MG63 (cell line): ENCODE measurements around the gene NPNT. TPM values are rescaled to one million over a fixed set of nuclear protein-coding genes. Genes with fewer than 3 reads are reported as not detected.
A peak's percentile ranks its signal among the peaks of the same experiment; 100 is the strongest.

Experiments
- DNase-seq: peaks from one replicate; pipeline ENCODE4 v3.0.0-alpha.2; 2020
- H3K27me3 ChIP-seq: fragments of 250-450 bp; sonication (Bioruptor Pico); 2 replicates; pipeline ENCODE4 v1.5.1; 2020; ENCODE audit warnings: mild to moderate bottlenecking, moderate library complexity
- H3K36me3 ChIP-seq: fragments of 250-450 bp; sonication (Bioruptor Pico); 2 replicates; pipeline ENCODE4 v1.5.1; 2020; ENCODE audit warnings: mild to moderate bottlenecking, moderate library complexity
- H3K4me3 ChIP-seq: fragments of 250-450 bp; sonication (Bioruptor Pico); 2 replicates; pipeline ENCODE4 v1.5.1; 2020; ENCODE audit warnings: mild to moderate bottlenecking, moderate library complexity
- H3K9me3 ChIP-seq: fragments of 250-450 bp; sonication (Bioruptor Pico); 2 replicates; pipeline ENCODE4 v1.5.1; 2020; ENCODE audit warnings: mild to moderate bottlenecking, moderate library complexity
- total RNA-seq: library from RNA; depleted of rRNA; stranded (reverse); fragments of >200 nt; shearing (Covaris generic); gene quantifications from 2 replicates; pipeline ENCODE4 v1.2.3, GENCODE V29; 2014; ENCODE audit warnings: low replicate concordance; rRNA removed

Gene NPNT
- total RNA-seq, 1 experiment from 2014 or later, result 0.13 TPM

- H3K9me3 ChIP-seq, result no peaks in the 10 kb centered on the region
- no peaks in the 10 kb centered on the region for H3K36me3 ChIP-seq
- no peak overlapping the region for H3K4me3 ChIP-seq
- no peaks in the 10 kb centered on the region for H3K27me3 ChIP-seq
- peak; percentile 93 for DNase-seq
Measured at GRCh38 chr4:105990933-105991332, 95.7 kb downstream of the NPNT start.

GRCh38 chr4:105991726-105992125 is 96.5 kb downstream of the NPNT start:
- no peak for DNase-seq
- no peaks in the 10 kb centered on the region for H3K27me3 ChIP-seq
- H3K9me3 ChIP-seq, result no peaks in the 10 kb centered on the region
- H3K4me3 ChIP-seq, result no peak overlapping the region
- no peaks in the 10 kb centered on the region for H3K36me3 ChIP-seq

- Histone ChIP-seq H3K9me3 (no peaks in the 10 kb centered on the region), H3K4me3 (no peak overlapping the region), H3K27me3 (no peaks in the 10 kb centered on the region), H3K36me3 (no peaks in the 10 kb centered on the region)
- no peak for DNase-seq
Measured at GRCh38 chr4:105992641-105993305, 97.5 kb downstream of the NPNT start.

DNA sequence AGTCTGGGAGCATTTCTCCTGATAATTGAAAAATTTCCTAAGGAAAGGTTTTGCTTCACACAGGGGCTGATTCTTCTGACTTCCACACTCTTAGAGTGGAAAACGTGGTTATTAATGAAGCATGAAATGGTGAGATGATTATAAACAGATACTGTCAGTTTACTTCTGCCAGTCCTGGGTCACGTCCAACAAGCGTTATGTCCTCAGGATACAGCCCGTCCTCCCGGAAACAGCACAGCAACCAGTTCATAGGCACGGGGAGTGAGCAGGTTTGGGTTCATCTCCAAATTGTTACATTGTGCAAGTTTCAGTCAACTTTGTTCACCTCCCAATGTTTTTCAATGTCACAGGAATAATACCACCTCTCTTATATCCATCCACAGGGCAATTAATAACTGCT is 98.8 kb downstream of the NPNT start:
- no peaks in the 10 kb centered on the region for H3K27me3 ChIP-seq
- no peak for DNase-seq
- H3K9me3 ChIP-seq, result no peaks in the 10 kb centered on the region

GRCh38 chr4:105994841-105995501 is 99.7 kb downstream of the NPNT start:
- DNase-seq, result no peak
- Histone ChIP-seq H3K4me3 (no peak overlapping the region), H3K36me3 (no peaks in the 10 kb centered on the region), H3K27me3 (no peaks in the 10 kb centered on the region), H3K9me3 (no peaks in the 10 kb centered on the region)

More for the DNA sequence above, 98.8 kb downstream of the NPNT start:
- Histone ChIP-seq H3K4me3 (no peak overlapping the region), H3K36me3 (no peaks in the 10 kb centered on the region)

GRCh38 chr4:105996845-105997244 is 101.6 kb downstream of the NPNT start:
- H3K4me3 ChIP-seq, result no peak overlapping the region
- no peak for DNase-seq
- no peaks in the 10 kb centered on the region for H3K9me3 ChIP-seq
- no peaks in the 10 kb centered on the region for H3K36me3 ChIP-seq
- H3K27me3 ChIP-seq, result no peaks in the 10 kb centered on the region

DNA sequence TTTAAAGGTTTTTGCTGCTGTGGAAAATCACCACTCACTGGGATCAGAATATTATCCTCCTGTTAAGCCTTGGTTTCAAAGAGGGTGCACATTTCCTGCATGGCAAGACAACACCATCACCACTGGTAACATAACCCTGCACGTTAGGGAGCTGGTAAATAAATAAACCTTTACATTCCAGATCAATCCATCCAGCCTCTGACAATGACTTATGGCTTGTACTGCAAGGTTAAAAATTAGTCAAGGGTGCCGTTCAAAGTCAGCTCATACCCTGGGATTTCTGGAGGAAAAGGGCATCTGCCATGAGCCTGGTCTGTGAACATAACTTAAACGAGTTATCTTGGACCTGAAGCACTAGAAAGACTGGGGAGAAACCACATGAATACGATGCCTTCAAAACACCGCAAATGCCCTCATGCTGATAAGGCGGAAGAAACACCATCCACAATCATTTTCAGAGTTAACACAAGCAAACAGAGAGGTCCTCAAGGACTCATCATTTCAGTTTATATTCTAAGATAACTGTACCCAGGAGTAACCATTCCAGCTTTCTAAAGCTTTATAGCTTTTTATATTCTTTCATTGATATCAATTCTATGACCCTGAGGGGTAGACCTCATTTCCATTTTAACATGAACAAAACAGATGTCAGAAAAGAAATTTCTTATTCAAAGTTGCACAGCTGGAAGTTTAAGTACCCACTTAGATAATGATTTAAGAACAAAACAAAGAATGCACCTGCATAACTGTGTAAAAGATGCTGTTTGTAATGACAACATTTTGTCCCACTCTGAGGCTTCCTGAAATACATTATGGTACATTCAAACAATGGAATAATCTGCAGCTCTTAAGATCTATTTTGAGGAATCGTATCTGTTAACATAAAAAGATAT is 103.1 kb downstream of the NPNT start:
- H3K4me3 ChIP-seq, result no peak overlapping the region
- no peak for DNase-seq
- no peaks in the 10 kb centered on the region for H3K27me3 ChIP-seq

GRCh38 chr4:106002994-106003393 is 107.7 kb downstream of the NPNT start:
- H3K9me3 ChIP-seq, result no peaks in the 10 kb centered on the region
- no peaks in the 10 kb centered on the region for H3K36me3 ChIP-seq
- H3K4me3 ChIP-seq, result no peak overlapping the region
- no peak for DNase-seq
- H3K27me3 ChIP-seq, result no peaks in the 10 kb centered on the region

More for the DNA sequence above, 103.1 kb downstream of the NPNT start:
- Histone ChIP-seq H3K9me3 (no peaks in the 10 kb centered on the region), H3K36me3 (no peaks in the 10 kb centered on the region)

DNA sequence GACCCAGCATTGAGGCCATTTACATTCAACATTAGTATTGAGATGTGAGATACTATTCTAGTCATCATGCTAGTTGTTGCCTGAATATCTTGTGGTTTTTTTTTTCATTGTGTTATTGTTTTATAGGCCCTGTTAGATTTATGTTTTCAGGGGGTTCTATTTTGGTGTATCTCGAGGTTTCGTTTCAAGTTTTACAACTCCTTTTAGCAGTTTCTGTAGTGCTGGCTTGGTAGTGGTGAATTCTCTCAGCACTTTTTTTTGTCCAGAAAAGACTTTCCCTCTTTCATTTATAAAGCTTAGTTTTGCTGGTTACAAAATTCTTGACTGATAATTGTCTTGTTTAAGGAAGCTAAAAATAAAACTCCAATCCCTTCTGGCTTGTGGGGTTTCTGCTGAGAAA is 115.5 kb downstream of the NPNT start:
- DNase-seq, result no peak
- Histone ChIP-seq H3K9me3 (no peaks in the 10 kb centered on the region), H3K36me3 (no peaks in the 10 kb centered on the region), H3K4me3 (no peak overlapping the region), H3K27me3 (no peaks in the 10 kb centered on the region)

DNA sequence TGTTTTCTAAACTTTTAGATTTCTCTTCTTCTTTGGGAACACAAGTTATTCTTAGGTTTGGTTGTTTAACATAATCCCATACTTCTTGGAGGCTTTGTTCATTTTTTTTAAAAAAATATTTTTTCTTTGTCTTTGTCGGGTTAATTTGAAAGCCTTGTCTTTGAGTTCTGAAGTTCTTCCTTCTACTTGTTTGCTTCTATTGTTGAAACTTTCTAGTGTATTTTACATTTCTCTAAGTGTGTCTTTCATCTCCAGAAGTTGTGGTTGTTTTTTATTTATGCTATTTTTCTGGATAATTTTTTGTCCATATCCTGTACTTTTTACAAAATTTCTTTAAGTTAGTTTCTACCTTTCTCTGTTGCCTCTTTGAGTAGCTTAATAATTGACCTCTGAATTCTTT is 116.1 kb downstream of the NPNT start:
- Histone ChIP-seq H3K9me3 (no peaks in the 10 kb centered on the region), H3K4me3 (no peak overlapping the region), H3K27me3 (no peaks in the 10 kb centered on the region), H3K36me3 (no peaks in the 10 kb centered on the region)
- DNase-seq, result no peak

DNA sequence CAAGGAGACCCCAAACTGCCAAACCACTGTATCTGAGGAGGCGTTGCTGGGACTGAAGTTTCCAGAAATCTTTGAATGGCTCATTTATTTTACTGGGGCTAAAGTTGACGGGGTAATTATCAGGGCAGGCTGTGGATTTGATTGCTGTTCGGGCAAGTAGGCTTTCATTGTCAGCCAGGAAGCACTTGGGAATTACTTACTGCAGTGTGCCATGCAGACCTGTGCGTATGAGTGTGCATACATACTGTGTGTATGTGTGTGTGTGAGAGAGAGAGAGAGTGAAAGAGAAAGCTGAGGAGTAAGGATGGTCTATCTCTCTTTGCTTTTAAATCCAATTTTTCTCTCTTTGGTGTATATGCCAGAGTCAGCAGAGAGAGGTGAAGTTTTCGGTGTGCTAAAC is 122.7 kb downstream of the NPNT start:
- no peak overlapping the region for H3K4me3 ChIP-seq
- DNase-seq, result no peak
- no peaks in the 10 kb centered on the region for H3K36me3 ChIP-seq
- H3K9me3 ChIP-seq, result no peaks in the 10 kb centered on the region
- no peaks in the 10 kb centered on the region for H3K27me3 ChIP-seq

DNA sequence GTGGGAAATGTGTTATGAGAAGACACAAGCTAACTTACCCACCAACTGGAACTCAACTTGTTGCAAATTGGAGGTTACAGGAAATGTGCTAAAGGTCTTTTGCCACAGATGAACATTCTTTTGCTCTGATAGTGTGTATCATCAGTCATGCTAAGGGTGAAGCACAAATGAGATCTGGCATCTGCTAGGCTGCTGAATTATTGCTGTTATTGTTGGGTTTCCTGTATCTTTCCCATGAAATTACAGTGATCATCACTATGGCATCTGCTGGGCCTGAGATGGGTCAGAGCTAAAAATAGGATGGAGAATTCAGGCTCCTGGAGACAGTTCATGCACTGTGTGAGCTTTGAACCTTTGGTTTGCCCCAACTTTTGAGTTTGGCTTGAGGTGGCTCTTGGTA is 124.5 kb downstream of the NPNT start:
- DNase-seq, result no peak
- H3K4me3 ChIP-seq, result no peak overlapping the region

More for the DNA sequence above, 124.5 kb downstream of the NPNT start:
- Histone ChIP-seq H3K27me3 (no peaks in the 10 kb centered on the region), H3K9me3 (no peaks in the 10 kb centered on the region), H3K36me3 (no peaks in the 10 kb centered on the region)

Other genes starting within 250 kb of the NPNT start
- 8.3 and 14.0 TPM in 2 replicates for gene INTS12, start 186.8 kb upstream of the NPNT start, total RNA-seq
- 10.4 and 10.9 TPM in 2 replicates for gene GSTCD, start 186.7 kb upstream of the NPNT start, total RNA-seq